ENCODE results near the gene ST14. TPM values are rescaled to one million over a fixed set of nuclear protein-coding genes. Genes with fewer than 3 reads are reported as not detected.
"Not testable (repeated sequence)": the region's sequence is repeated elsewhere in the genome, so short reads cannot be mapped to it uniquely, and the experiment has no call there.

Gene ST14
- total and polyA plus RNA-seq, 12 donors: 0.17 to 41.0 (median 10.4) TPM

DNA sequence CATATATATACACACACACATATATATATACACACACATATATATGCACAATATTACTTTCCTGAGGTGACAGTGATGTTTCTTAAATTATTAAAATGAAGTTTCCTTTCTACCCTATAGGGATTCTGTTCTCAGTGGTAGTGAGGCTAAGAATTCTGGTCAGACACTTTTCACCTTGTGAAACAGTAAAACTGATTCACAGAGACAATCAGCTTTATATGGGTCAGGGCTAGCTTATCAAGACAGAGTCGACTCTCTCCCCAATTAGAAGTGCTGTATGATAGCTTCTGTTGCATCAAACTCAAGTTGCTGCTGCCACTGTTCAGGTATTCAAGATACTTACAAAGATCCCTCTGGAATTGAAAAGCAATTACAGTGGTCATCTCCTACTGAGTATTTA lies 86.7 kb downstream of the ST14 start:
- Histone ChIP-seq H3K27me3 (no peaks in the 10 kb centered on the region), H3K27ac (peak overlapping the region in 1 of 5 donors; percentile 18), H3K4me1 (replicated peaks in 1 of 2) (peaks cover 9 to 32% of the 10 kb centered on the region in 2 donors), H3K4me3 (no peak overlapping the region), H3K9me3 (replicated peaks in 1 of 3) (no peaks in the 10 kb centered on the region), H3K36me3 (replicated peaks in 1 of 2) (no peaks in the 10 kb centered on the region)
- WGBS, 4 donors: 21 to 40% (median 29%) methylated on average over 1 of the region's 1 CpG
- intact Hi-C loops (cut with DNase I): no loop called here
- DNase-seq: peak in 1 of 7 donors; percentile 13
- no peak for TF ChIP-seq POLR2A (IDR thresholded peaks at IDR 0.05)
- TF ChIP-seq CTCF (IDR thresholded peaks at IDR 0.05): no peak

- intact Hi-C loops (cut with DNase I): no loop called here
- TF ChIP-seq CTCF (IDR thresholded peaks at IDR 0.05): no peak
- no peak for TF ChIP-seq POLR2A (IDR thresholded peaks at IDR 0.05)
- Histone ChIP-seq H3K4me3 (no peak overlapping the region), H3K9me3 (replicated peaks in 1 of 3) (no peaks in the 10 kb centered on the region), H3K27me3 (no peaks in the 10 kb centered on the region), H3K4me1 (replicated peaks in 1 of 2) (peaks cover 9 to 32% of the 10 kb centered on the region in 2 donors), H3K36me3 (replicated peaks in 1 of 2) (no peaks in the 10 kb centered on the region), H3K27ac (peak overlapping the region in 1 of 5 donors; percentile 18)
- 72 to 78% (median 74%) methylated on average over 3 of the region's 3 CpGs for WGBS, 4 donors
- no peak for DNase-seq
Measured at GRCh38 chr11:130246738-130247137, 87.2 kb downstream of the ST14 start.

DNA sequence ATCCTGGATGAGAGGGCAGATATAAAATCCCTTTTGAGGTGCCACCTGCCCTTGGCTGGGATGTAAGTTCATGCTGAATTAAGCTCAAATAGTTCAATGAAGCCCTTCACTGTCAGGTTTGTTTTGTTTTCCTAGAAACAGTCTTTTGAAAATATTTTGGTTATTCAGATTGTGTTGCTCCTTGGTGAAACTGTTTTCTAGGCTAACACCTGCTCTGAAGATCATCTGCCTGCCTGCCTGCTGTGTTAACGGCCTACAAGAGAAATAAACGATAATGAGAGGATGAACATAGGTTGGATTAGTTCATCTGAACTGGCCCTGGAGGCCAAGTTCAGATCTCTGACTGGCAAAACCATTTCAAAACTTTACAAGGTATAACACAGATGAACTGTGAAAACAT lies 87.7 kb downstream of the ST14 start:
- no peaks in the 10 kb centered on the region for H3K27me3 ChIP-seq
- H3K9me3 ChIP-seq (replicated peaks in 1 of 3): no peaks in the 10 kb centered on the region
- peaks cover 9 to 32% of the 10 kb centered on the region in 2 donors for H3K4me1 ChIP-seq (replicated peaks in 1 of 2)
- 74 to 94% (median 88%) methylated on average over 2 of the region's 2 CpGs for WGBS, 4 donors
- no peak for TF ChIP-seq CTCF (IDR thresholded peaks at IDR 0.05)
- TF ChIP-seq POLR2A (IDR thresholded peaks at IDR 0.05): no peak
- DNase-seq: no peak
- no peak overlapping the region for H3K4me3 ChIP-seq
- intact Hi-C loops (cut with DNase I): no loop called here
- H3K27ac ChIP-seq: no peak overlapping the region
- no peaks in the 10 kb centered on the region for H3K36me3 ChIP-seq (replicated peaks in 1 of 2)

GRCh38 chr11:130249371-130249770 lies 89.8 kb downstream of the ST14 start:
- Histone ChIP-seq H3K27me3 (no peaks in the 10 kb centered on the region), H3K36me3 (replicated peaks in 1 of 2) (no peaks in the 10 kb centered on the region), H3K4me1 (replicated peaks in 1 of 2) (peaks cover 9 to 24% of the 10 kb centered on the region in 2 donors), H3K27ac (no peak overlapping the region), H3K9me3 (replicated peaks in 1 of 3) (no peaks in the 10 kb centered on the region), H3K4me3 (no peak overlapping the region)
- 94 to 98% (median 96%) methylated on average over 5 of the region's 5 CpGs for whole genome bisulfite sequencing, 4 donors
- intact Hi-C loops (cut with DNase I): no loop called here
- no peak for DNase-seq
- no peak for TF ChIP-seq CTCF (IDR thresholded peaks at IDR 0.05)
- no peak for TF ChIP-seq POLR2A (IDR thresholded peaks at IDR 0.05)

GRCh38 chr11:130249929-130250328 lies 90.3 kb downstream of the ST14 start:
- H3K36me3 ChIP-seq (replicated peaks in 1 of 2); H3K9me3 ChIP-seq (replicated peaks in 1 of 3); H3K27me3 ChIP-seq; intact Hi-C loops (cut with DNase I); DNase-seq; H3K27ac ChIP-seq; H3K4me3 ChIP-seq: not testable (repeated sequence)
- WGBS, 4 donors: 88 to 98% (median 95%) methylated on average over 2 to 5 of the region's 5 CpGs
- peaks cover 9 to 24% of the 10 kb centered on the region in 2 donors for H3K4me1 ChIP-seq (replicated peaks in 1 of 2)

GRCh38 chr11:130251763-130252162 lies 92.2 kb downstream of the ST14 start:
- H3K36me3 ChIP-seq (replicated peaks in 1 of 2); H3K27ac ChIP-seq; H3K4me3 ChIP-seq; H3K4me1 ChIP-seq (replicated peaks in 1 of 2); H3K27me3 ChIP-seq; H3K9me3 ChIP-seq (replicated peaks in 1 of 3); DNase-seq; intact Hi-C loops (cut with DNase I): not testable (repeated sequence)
- WGBS, 4 donors: 89 to 95% (median 93%) methylated on average over 1 of the region's 1 CpG

All from adrenal gland (tissue), 12 donors.